Measurements from ENCODE around the gene C1QTNF12. TPM values are rescaled to one million over a fixed set of nuclear protein-coding genes. Genes with fewer than 3 reads are reported as not detected.
"Not testable (repeated sequence)": the region's sequence is repeated elsewhere in the genome, so short reads cannot be mapped to it uniquely, and the experiment has no call there.

The C1QTNF12 gene
- polyA plus RNA-seq, 1 experiment, result 0.21 TPM

DNA sequence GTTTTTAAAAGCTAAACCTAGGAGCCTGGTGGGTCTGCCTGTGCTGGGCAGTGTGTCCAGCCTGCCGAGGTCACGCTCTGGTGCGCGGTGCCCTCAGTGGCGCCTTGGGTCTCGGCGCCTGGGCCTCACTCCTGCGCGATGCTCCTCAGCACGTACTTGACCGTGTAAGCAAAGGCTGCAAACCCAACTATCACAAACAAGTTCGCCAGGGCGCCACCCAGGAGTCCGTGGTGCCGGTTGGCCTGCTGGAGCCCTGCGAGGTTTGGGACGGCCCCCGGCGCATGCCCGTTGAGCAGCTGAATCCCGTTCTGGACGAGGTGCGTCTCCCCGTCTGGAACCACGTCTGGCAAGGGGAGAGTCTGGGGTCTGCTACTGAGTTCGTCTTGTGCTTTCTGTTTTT, 8.6 kb upstream of the C1QTNF12 start:
- no peak overlapping the region for H3K27ac ChIP-seq (ENCODE audit: low read depth, low read length)

DNA sequence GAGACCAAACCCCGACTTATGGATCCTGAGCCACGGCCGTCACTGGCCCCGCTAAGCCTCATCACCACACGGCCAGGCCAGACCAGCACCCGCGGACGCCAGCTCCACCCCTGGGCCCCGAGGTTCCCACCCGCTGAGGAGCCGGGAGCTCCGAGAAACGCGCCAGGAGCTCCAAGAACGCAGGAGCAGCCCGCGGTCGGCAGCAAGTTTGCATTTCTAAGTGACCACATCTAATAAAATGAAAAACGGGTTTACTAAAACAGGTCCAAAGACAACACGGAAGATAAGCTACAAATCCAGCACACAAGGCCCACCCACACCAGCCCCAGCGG, 8.1 kb upstream of the C1QTNF12 start:
- TF ChIP-seq, protein P1, sequence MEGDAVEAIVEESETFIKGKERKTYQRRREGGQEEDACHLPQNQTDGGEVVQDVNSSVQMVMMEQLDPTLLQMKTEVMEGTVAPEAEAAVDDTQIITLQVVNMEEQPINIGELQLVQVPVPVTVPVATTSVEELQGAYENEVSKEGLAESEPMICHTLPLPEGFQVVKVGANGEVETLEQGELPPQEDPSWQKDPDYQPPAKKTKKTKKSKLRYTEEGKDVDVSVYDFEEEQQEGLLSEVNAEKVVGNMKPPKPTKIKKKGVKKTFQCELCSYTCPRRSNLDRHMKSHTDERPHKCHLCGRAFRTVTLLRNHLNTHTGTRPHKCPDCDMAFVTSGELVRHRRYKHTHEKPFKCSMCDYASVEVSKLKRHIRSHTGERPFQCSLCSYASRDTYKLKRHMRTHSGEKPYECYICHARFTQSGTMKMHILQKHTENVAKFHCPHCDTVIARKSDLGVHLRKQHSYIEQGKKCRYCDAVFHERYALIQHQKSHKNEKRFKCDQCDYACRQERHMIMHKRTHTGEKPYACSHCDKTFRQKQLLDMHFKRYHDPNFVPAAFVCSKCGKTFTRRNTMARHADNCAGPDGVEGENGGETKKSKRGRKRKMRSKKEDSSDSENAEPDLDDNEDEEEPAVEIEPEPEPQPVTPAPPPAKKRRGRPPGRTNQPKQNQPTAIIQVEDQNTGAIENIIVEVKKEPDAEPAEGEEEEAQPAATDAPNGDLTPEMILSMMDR (IDR thresholded peaks at IDR 0.05; ENCODE audit: low read depth, low read length), result no peak
- ChIA-PET CTCF (no interaction called here), POLR2A (no interaction called here)
- Histone ChIP-seq H3K27ac (ENCODE audit: low read depth, low read length) (no peak overlapping the region), H3K4me3 (ENCODE audit: low read depth, low read length) (no peak overlapping the region), H3K9me3 (ENCODE audit: control insufficient read depth, insufficient read depth, low read length) (peaks cover 4% of the 10 kb centered on the region; the same call in 1 of the 2 replicates), H3K27me3 (ENCODE audit: control insufficient read depth, insufficient read depth, low read length) (no peaks in the 10 kb centered on the region)
- no peak for DNase-seq (ENCODE audit: low read depth, low spot score)

More for the DNA sequence above, 8.6 kb upstream of the C1QTNF12 start:
- no peaks in the 10 kb centered on the region for H3K27me3 ChIP-seq (ENCODE audit: control insufficient read depth, insufficient read depth, low read length)
- peaks cover 4% of the 10 kb centered on the region; the same call in 1 of the 2 replicates for H3K9me3 ChIP-seq (ENCODE audit: control insufficient read depth, insufficient read depth, low read length)
- no peak overlapping the region for H3K4me3 ChIP-seq (ENCODE audit: low read depth, low read length)
- ChIA-PET POLR2A (no interaction called here), CTCF (no interaction called here)
- no peak for DNase-seq (ENCODE audit: low read depth, low spot score)
- TF ChIP-seq, protein P1 (IDR thresholded peaks at IDR 0.05; ENCODE audit: low read depth, low read length), result no peak

DNA sequence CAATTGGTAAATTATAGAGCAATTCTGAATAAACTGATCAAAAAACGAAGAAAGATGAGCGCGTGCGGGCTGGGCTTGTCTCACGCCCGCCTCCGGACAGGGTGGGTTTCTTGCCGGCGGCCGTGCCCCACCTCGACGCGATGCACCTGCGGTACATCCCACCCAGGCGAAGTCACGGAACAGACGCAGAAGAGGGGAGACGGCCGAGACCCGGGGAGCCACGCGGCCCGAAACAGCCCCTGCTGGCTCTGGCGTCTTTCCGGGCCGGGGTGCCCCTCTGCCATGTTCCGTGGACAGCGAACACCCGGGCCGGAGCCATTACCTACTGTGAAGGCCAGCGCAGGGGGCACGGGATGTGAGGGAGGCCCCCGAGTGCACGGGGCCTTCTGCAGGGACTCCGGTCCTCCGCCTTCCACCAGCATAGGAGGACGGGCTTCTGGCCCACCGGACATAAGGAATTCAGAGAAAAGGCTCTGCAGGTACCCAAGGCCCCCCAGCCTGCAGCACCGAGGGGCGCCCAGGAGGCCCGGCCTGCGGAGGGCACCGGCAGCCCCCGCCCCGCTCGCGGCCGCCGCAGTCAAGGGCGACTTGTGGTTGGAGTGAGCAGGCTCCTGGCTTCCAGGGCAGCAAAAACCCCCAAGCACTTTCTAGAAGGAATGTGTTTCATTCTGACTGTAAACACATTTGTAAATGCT, 7.6 kb upstream of the C1QTNF12 start:
- Histone ChIP-seq H3K27me3 (ENCODE audit: control insufficient read depth, insufficient read depth, low read length) (no peaks in the 10 kb centered on the region), H3K4me3 (ENCODE audit: low read depth, low read length) (no peak overlapping the region), H3K9me3 (ENCODE audit: control insufficient read depth, insufficient read depth, low read length) (peaks cover 4% of the 10 kb centered on the region; the same call in 1 of the 2 replicates), H3K27ac (ENCODE audit: low read depth, low read length) (no peak overlapping the region)
- DNase-seq (ENCODE audit: low read depth, low spot score), result no peak
- ChIA-PET POLR2A (no interaction called here), CTCF (no interaction called here)
- TF ChIP-seq, protein P1 (IDR thresholded peaks at IDR 0.05; ENCODE audit: low read depth, low read length), result no peak

DNA sequence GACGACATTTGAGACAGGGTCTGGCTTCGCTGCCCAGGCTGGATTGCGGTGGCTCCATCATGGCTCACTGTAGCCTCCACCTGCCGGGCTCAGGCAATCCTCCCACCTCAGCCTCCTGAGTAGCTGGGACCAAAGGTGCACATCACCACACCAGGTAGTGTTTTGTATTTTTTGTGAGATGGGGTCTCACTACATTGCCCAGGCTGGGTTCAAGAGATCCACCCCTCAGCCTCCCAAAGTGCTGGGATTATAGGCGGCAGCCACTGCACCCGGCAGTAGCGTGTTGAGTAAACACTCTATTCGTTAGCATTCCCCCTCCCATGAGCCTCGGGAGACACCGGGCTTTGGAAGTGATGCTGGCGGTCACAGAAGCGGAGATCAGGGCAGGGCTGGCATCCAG, 6.8 kb upstream of the C1QTNF12 start:
- no peaks in the 10 kb centered on the region for H3K27me3 ChIP-seq (ENCODE audit: control insufficient read depth, insufficient read depth, low read length)
- TF ChIP-seq, protein P1 (IDR thresholded peaks at IDR 0.05; ENCODE audit: low read depth, low read length), result no peak
- H3K27ac ChIP-seq (ENCODE audit: low read depth, low read length), result no peak overlapping the region
- POLR2A ChIA-PET, result no interaction called here
- DNase-seq (ENCODE audit: low read depth, low spot score), result no peak
- CTCF ChIA-PET, result no interaction called here
- H3K4me3 ChIP-seq (ENCODE audit: low read depth, low read length), result no peak overlapping the region
- peaks cover 4% of the 10 kb centered on the region; the same call in 1 of the 2 replicates for H3K9me3 ChIP-seq (ENCODE audit: control insufficient read depth, insufficient read depth, low read length)

DNA sequence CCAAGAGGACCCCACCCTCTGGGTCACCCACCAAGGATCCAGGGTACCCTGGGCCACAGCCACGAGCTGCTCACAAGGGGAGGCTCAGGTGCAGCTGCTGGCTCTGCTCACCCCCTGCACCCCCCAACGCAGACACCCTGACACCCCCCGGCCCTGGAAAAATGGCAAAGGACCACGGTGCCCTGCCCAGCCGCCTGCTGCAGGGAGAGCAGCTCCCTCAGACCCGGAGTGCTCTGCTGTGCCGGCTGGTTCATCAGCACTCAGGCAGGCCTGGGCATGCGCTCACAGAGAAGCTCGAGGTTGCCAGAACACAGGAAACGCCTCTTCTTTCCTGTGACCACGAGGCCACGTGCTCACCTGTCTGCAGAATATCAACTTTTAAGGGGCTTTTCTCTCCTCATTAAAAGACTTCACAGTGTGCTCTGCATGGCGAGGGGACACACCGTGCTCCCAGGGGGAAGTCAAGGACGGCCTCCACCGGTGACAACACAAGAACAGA, 4.3 kb upstream of the C1QTNF12 start:
- POLR2A ChIA-PET, result interaction anchor here (0.6 to 0.7 kb wide), 2 partner anchors 10 to 134 kb away, joined by 3 to 4 read pairs; no protein-coding TSS in a partner anchor
- CTCF ChIA-PET, result interaction anchor here (1.6 kb wide), 2 partner anchors 11 to 129 kb away, joined by 4 to 6 read pairs; no protein-coding TSS in a partner anchor

DNA sequence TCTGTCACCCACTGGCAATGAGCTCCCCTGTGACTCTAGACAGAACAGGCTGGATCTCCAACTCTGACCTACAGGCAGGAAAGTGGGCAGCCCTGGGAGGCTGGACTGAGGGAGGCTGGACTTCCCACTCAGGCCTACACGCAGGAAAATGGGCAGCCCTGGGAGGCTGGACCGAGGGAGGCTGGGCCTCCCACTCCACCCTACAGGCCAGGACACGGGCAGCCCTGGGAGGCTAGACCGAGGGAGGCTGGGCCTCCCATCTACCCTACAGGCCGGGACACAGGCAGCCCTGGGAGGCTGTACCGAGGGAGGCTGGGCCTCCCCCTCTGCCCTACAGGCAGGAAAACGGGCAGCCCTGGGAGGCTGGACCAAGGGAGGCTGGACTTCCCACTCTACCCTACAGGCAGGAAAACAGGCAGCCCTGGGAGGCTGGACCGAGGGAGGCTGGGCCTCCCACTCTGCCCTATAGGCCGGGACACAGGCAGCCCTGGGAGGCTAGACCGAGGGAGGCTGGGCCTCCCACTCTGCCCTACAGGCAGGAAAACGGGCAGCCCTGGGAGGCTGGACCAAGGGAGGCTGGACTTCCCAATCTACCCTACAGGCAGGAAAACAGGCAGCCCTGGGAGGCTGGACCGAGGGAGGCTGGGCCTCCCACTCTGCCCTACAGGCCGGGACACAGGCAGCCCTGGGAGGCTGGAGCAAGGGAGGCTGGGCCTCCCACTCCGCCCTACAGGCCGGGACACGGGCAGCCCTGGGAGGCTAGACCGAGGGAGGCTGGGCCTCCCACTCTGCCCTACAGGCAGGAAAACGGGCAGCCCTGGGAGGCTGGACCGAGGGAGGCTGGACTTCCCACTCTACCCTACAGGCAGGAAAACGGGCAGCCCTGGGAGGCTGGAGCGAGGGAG, 1.7 kb upstream of the C1QTNF12 start:
- H3K9me3 ChIP-seq (ENCODE audit: control insufficient read depth, insufficient read depth, low read length); DNase-seq (ENCODE audit: low read depth, low spot score); CTCF ChIA-PET; H3K27me3 ChIP-seq (ENCODE audit: control insufficient read depth, insufficient read depth, low read length); H3K4me3 ChIP-seq (ENCODE audit: low read depth, low read length); POLR2A ChIA-PET; H3K27ac ChIP-seq (ENCODE audit: low read depth, low read length): not testable (repeated sequence)

More for the DNA sequence above, 4.3 kb upstream of the C1QTNF12 start:
- Histone ChIP-seq H3K4me3 (ENCODE audit: low read depth, low read length) (no peak overlapping the region), H3K27ac (ENCODE audit: low read depth, low read length) (no peak overlapping the region), H3K27me3 (ENCODE audit: control insufficient read depth, insufficient read depth, low read length) (peaks cover 4% of the 10 kb centered on the region), H3K9me3 (ENCODE audit: control insufficient read depth, insufficient read depth, low read length) (peaks cover 4% of the 10 kb centered on the region; the same call in 1 of the 2 replicates)
- TF ChIP-seq, protein P1 (IDR thresholded peaks at IDR 0.05; ENCODE audit: low read depth, low read length), result no peak
- no peak for DNase-seq (ENCODE audit: low read depth, low spot score)
